GM18868 (cell line): ENCODE data around the gene SORBS1.

Experiments
- ATAC-seq: cut with Tn5 transposase; IDR thresholded peaks from one replicate; pipeline ENCODE4 v1.9.1; 2021; ENCODE audit warnings: mild to moderate bottlenecking, moderate library complexity; ENCODE audit not compliant: unreplicated experiment

SORBS1 gene

GRCh38 chr10:95303950-95304349, 257.2 kb downstream of the SORBS1 start:
- ATAC-seq, result no peak

- ATAC-seq, result no peak
Measured at GRCh38 chr10:95303535-95303934, 257.6 kb downstream of the SORBS1 start.

GRCh38 chr10:95300022-95300539, 261.1 kb downstream of the SORBS1 start:
- no peak for ATAC-seq

- ATAC-seq, result peak; percentile 36
Measured at GRCh38 chr10:95297402-95297801, 263.8 kb downstream of the SORBS1 start.

- ATAC-seq, result no peak
Measured at GRCh38 chr10:95296764-95297163, 264.4 kb downstream of the SORBS1 start.

- peak; percentile 73 for ATAC-seq
Measured at GRCh38 chr10:95295031-95295755, 266.0 kb downstream of the SORBS1 start.

- ATAC-seq, result no peak
Measured at GRCh38 chr10:95293631-95294030, 267.5 kb downstream of the SORBS1 start.

GRCh38 chr10:95291365-95292039, 269.7 kb downstream of the SORBS1 start:
- no peak for ATAC-seq

GRCh38 chr10:95290461-95291364, 270.5 kb downstream of the SORBS1 start, which contains the start of gene PDLIM1:
Gene PDLIM1, minus strand, starts transcription at chr10:95291003. Its CDS starts 88 bp downstream, at chr10:95290915.
- peak; percentile 43 for ATAC-seq

- no peak for ATAC-seq
Measured at GRCh38 chr10:95289921-95290421, 271.2 kb downstream of the SORBS1 start.

GRCh38 chr10:95289003-95289920, 271.9 kb downstream of the SORBS1 start:
- ATAC-seq, result no peak

GRCh38 chr10:95288303-95288702, 272.9 kb downstream of the SORBS1 start:
- no peak for ATAC-seq

GRCh38 chr10:95287281-95287680, 273.9 kb downstream of the SORBS1 start:
- no peak for ATAC-seq

- no peak for ATAC-seq
Measured at GRCh38 chr10:95286707-95287106, 274.5 kb downstream of the SORBS1 start.

GRCh38 chr10:95285556-95285955, 275.6 kb downstream of the SORBS1 start:
- no peak for ATAC-seq

- no peak for ATAC-seq
Measured at GRCh38 chr10:95284807-95285206, 276.4 kb downstream of the SORBS1 start.

GRCh38 chr10:95282107-95282506, 279.1 kb downstream of the SORBS1 start:
- ATAC-seq, result no peak

- no peak for ATAC-seq
Measured at GRCh38 chr10:95281206-95281605, 280.0 kb downstream of the SORBS1 start.

- no peak for ATAC-seq
Measured at GRCh38 chr10:95280637-95281036, 280.5 kb downstream of the SORBS1 start.
